ENCODE data around the gene NEK7.
"Not testable (repeated sequence)": the region's sequence is repeated elsewhere in the genome, so short reads cannot be mapped to it uniquely, and the experiment has no call there.

Gene NEK7

GRCh38 chr1:198212126-198212525, 55.3 kb downstream of the NEK7 start:
- DNase-seq = no peak

- no peak for DNase-seq
Measured at GRCh38 chr1:198212675-198213074, 55.9 kb downstream of the NEK7 start.

- no peak for DNase-seq
Measured at GRCh38 chr1:198214924-198215323, 58.1 kb downstream of the NEK7 start.

GRCh38 chr1:198220428-198220827, 63.6 kb downstream of the NEK7 start:
- no peak for DNase-seq

GRCh38 chr1:198227010-198227409, 70.2 kb downstream of the NEK7 start:
- DNase-seq = not testable (repeated sequence)

GRCh38 chr1:198227454-198227853, 70.7 kb downstream of the NEK7 start:
- not testable (repeated sequence) for DNase-seq

DNA sequence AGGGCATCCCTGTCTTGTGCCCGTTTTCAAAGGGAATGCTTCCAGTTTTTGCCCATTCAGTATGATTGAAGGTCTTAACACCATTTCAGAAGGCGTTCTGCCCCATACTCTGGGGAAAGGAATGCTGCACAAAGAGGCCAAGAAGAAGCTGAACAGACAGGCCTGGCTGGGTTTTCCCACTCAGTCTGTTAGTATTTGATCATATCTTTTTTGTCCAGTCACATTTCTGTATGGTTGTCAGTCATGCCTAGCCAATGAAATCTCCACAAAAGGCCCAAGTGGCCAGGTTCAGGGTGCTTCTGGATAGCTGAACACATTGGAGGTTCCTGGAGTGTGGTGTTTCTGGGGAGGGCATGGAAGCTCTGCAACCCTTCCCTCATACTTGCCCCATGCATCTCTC, 72.1 kb downstream of the NEK7 start:
- no peak for DNase-seq

DNA sequence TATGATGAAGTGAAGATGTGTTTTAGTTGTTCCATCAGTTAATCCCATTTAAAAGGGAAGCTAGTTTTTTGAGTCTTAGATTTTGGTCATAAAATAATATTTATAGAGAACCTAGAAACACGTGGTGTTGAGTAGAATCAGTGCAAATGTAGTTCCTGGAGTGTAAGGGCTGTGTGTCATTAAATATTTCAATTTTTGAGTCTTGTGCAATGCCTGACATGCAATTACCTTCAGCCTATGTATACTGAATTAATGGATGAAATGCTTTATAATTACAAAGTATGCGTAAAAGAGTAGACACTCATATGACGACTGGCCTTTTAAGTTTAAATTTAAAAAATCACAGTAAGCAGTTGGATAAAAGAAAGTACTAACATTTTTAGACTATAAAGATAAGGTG, 75.0 kb downstream of the NEK7 start:
- no peak for DNase-seq

- DNase-seq = no peak
Measured at GRCh38 chr1:198232378-198232777, 75.6 kb downstream of the NEK7 start.

DNA sequence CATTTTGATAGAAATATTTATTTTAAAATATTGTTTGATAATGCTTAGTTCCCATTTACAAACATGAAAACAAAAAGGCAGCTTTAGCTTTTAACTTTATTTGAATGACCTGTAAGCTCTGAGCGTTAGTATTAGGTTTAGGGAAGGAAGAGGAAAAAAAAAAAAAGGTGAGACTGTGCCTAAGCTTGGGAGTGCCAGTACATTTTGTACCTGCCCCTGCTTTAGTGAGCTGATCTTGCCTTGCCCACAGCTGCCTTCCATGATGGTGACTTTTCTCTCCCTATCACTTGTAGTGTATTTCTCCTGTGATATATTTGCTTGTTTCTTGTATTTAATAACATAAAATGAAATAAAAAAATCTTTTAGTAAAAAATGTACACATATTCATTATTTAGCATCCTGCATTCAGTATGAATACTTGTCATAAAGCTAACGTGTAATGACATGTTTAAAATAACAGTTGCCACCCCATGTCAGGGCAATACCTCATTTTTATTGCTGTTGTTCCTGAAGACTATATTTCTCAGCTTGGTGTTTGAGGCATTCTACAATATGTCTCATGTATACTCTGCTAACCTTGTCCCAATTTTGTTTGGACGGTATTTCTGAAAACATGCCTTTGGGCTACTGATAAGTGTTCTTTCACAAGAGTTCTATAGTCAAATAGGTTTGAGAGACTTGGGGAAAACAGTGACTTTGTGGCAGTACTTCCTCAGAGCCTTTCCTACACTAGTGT, 76.3 kb downstream of the NEK7 start:
- DNase-seq = no peak

- no peak for DNase-seq
Measured at GRCh38 chr1:198234520-198235251, 77.9 kb downstream of the NEK7 start.

- DNase-seq = no peak
Measured at GRCh38 chr1:198238121-198238520, 81.3 kb downstream of the NEK7 start.

GRCh38 chr1:198241553-198241952, 84.8 kb downstream of the NEK7 start:
- DNase-seq = no peak

DNA sequence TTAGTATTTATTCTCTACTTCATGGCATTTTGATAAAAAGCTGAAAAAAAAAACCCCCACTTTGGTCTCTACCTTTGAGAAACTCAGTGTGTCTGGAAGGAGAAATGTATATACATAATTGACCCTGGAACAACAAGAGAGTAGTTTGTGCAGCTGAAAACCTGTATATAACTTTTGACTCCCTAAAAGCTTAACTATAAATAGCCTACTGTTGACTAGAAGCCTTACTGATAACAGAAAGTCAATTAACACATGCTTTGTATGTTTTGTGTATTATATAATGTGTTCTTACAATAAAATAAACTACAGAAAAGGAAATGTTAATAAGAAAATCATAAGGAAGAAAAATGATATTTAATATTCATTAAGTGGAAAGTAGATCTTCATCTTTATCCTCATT, 88.0 kb downstream of the NEK7 start:
- DNase-seq = no peak

GRCh38 chr1:198245379-198245778, 88.6 kb downstream of the NEK7 start:
- no peak for DNase-seq

GRCh38 chr1:198246337-198246736, 89.5 kb downstream of the NEK7 start:
- no peak for DNase-seq

GRCh38 chr1:198253259-198253658, 96.5 kb downstream of the NEK7 start:
- DNase-seq = no peak

- no peak for DNase-seq
Measured at GRCh38 chr1:198253668-198254067, 96.9 kb downstream of the NEK7 start.

DNA sequence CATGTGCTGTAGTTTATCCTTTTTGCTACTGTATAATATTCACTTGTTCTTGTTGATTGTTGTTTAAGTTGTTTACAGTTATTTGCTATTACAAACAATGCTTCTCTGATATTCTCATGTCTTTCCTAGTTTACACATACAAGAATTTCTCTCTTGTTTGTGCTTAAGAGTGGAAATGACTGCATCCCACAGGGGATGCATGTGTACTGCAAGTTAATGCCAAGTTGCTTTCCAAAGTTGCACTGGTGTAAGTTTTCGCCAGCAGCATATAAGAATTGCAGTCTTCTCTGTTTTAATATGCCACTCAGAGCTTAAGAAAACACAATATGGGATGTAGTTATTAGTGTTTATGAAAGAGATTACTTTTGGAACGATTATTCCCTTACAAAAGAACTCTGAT, 97.7 kb downstream of the NEK7 start:
- no peak for DNase-seq

DNA sequence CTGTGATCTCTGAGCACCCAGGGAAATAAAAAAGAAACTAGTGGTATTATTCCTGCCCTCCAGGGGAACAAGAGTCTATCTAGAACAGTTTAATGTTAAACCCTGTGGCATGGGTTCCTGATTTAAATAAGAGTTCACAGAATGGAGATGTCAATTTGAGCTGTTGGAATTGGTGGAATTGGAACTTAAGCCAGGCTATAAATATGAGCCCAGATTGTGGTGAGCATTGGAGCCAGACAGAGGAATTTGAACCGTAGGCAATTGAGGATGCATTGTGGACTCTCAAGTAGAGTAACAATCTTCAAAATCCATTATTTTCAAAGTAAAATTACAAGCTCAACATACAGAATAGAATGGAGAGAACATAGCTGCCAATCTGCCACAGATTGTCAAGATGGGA, 98.2 kb downstream of the NEK7 start:
- DNase-seq = no peak

GRCh38 chr1:198255784-198256183, 99.0 kb downstream of the NEK7 start:
- no peak for DNase-seq

- no peak for DNase-seq
Measured at GRCh38 chr1:198258491-198258890, 101.7 kb downstream of the NEK7 start.

GRCh38 chr1:198259333-198260074, 102.7 kb downstream of the NEK7 start:
- no peak for DNase-seq

DNA sequence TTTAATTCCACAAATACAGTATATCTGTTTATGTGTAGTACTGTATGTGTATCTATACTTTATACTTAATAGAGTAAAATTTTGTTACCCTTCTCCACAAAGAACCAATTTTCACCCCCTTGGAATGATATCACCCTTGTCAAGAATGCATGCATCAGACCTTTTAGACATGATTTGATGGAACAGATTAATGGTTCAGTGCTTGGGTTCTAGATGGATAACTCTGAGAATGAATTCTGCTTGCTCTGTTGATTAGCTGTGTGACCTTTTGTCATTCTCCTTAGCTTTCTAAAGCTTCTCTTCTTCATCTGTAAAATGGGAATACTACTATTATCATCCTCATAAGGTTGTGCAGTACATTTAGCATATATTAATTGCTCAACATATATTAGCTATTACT, 105.1 kb downstream of the NEK7 start:
- DNase-seq = no peak

Data from NCI-H1105 (cell line).